HL-60/S4 (cell line): ENCODE measurements around the gene MS4A18.
"Not testable (repeated sequence)": the region's sequence is repeated elsewhere in the genome, so short reads cannot be mapped to it uniquely, and the experiment has no call there.

Experiments
- in situ Hi-C: fragments of 300-500 bp; cut with MboI; formaldehyde crosslinking; loops from 2 replicates; pipeline ENCODE4 v1.14.3; 2022; ENCODE audit warnings: low sequenced_read_pairs

The MS4A18 gene

DNA sequence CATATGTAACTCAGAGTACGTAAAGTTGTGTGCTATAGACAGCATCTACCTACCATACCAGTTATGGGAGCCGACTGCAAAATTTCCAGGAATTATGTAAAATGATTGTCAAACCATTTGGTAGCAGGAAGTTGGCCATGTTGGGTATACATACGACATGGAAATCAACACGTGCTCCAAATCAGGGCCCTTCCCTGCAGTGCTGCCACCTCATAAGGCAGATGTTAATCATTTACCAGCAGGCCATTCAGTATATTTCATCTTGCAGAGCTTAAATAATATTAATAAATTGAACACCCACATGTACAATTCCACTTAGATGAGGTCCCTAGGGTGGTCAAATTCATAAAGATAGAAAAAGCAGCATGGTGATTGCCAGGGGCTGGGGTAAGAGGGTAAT, 9.8 kb downstream of the MS4A18 start:
- in situ Hi-C loops: no loop called here

DNA sequence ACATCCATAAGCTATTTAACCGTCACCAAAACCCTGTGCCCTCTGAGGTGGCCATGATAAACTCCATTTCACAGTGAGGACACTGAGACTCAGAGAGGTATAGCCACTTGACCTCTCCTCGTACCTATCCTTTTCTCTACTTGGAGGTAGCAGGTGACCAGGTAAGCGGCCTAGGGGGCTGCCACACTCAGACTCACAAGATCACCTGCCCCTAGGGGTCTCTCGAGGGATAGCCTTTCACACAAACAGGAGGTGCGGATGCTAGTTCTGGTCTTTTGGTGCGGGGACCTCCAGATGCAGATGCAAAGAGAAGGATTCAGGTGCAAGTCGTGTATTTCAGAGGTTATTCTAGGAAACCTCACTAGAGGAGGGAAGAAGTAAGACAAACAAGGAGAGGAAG, 14.6 kb downstream of the MS4A18 start:
- in situ Hi-C loops: no loop called here

GRCh38 chr11:60740573-60740972, 16.1 kb downstream of the MS4A18 start:
- in situ Hi-C loops: no loop called here

GRCh38 chr11:60741421-60741820, 16.9 kb downstream of the MS4A18 start:
- in situ Hi-C loops: no loop called here

- in situ Hi-C loops: no loop called here
Measured at GRCh38 chr11:60743058-60743457, 18.5 kb downstream of the MS4A18 start.

DNA sequence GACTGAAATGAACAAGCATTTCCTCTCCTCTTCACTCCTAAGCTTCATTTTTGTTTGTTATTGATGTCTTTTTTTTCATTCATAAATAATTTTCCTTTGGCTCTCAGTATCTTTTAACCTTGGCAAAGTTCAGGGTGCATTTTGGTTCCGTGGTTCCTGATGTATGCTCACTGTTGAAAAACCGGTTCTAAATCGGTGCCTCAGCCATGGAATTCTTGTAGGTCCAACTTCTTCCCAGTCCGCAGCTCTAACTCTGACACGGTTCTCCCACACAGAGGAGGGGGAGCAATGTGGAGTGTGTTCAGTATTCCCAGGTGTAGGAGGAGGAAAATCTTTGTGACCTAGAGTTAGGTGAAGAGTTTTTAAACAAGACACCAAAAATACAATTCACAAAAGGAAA, 19.6 kb downstream of the MS4A18 start:
- in situ Hi-C loops: no loop called here

DNA sequence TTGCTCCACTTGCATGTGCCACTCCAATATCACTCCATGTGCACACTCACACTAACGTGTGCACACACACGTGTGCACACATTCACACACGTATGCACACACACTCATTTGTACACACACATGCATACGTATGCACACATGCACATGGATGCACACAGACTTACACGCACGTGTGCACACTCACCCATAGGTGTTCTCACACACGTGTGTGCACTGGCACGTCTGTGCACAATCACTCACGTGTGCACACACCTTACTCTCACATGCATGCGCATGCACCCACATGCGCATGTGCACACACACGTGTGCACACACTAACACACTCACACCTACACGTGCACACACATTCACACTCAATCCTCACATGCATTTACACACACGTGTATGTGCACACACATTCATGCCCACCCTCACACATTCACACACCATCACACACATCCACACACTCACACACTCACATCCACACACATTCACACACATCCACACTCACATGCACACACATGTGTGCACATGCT, 22.9 kb downstream of the MS4A18 start:
- in situ Hi-C loops: no loop called here

- in situ Hi-C loops: no loop called here
Measured at GRCh38 chr11:60748225-60748624, 23.7 kb downstream of the MS4A18 start.

- in situ Hi-C loops: no loop called here
Measured at GRCh38 chr11:60748821-60749220, 24.3 kb downstream of the MS4A18 start.

- in situ Hi-C loops: no loop called here
Measured at GRCh38 chr11:60750911-60751310, 26.4 kb downstream of the MS4A18 start.

GRCh38 chr11:60753309-60753708, 28.8 kb downstream of the MS4A18 start:
- in situ Hi-C loops: no loop called here

DNA sequence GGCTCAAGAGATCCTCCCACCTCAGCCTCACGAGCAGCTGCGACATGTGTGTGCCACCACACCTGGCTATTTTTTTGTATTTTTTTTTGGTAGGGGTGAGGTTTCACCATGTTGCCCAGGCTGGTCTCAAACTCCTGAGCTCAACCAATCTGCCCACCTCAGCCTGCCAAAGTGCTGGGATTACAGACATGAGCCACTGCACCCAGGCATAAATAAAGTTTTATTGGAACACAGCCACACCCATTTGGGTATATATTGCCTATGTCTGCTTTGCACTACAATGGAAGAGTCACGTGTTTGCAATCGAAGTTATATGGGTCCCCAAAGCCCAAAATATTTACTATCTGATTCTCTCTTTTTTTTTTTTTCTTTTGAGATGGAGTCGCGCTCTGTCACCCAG, 30.4 kb downstream of the MS4A18 start:
- in situ Hi-C loops: no loop called here

DNA sequence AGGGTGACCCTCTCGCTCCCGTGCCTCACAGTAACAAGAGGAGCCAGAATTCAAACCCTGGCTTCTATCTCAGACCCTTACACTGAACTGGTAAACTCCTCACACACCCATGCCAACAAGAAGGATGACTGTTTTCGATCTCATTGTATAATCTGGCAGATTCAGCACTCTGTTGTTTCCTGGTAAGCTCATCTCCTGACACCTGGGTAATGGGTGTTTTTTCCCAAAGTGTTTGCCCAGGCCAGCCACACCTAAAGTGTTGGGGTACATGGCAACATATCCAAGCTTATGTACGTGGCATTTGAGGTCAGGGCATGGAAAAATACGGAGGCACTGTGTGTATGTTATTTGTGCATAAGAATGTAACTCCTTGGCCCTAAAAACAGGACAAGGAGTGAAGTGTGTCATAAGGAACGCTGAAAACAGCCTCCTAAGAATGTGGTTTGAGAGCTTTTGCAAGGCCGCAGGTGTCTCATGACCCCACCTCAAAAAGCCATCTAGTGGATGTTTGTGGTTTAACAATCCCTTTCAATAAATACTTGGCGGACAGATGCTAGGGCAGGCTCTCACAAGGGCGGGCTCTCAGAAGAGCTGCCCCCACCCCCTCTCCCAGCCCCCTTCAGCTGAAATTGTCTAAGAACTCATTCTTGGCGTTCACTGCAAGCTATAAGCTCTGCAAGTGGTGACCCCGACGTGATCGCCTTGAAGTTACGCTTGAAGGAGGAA, 31.9 kb downstream of the MS4A18 start, which contains the start of gene MS4A15:
MS4A15 (plus strand) TSS at position 561 of the 726 bp plus-strand sequence. CDS start 6,867 bp downstream, outside the sequence.
- in situ Hi-C loops: no loop called here

GRCh38 chr11:60757231-60757800, 32.8 kb downstream of the MS4A18 start:
- in situ Hi-C loops: no loop called here

DNA sequence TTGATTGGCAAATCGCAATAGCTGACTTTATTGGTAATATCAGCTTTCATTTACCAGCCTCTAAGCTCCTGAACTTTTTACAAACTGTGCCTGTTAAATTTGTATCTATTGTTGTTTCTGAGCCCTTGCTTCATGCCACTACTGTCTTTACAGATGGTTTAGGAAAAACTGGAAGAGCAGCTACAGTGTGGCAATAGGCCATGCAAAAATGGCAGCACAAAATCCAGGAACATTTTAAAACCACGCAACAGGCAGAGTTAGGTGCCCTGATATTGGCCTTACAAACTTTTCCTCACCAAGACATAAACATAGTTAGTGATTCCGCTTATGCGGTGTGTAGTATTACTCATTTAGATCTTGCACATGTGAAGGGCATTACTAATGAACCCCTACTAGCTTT, 34.2 kb downstream of the MS4A18 start:
- in situ Hi-C loops: not testable (repeated sequence)

DNA sequence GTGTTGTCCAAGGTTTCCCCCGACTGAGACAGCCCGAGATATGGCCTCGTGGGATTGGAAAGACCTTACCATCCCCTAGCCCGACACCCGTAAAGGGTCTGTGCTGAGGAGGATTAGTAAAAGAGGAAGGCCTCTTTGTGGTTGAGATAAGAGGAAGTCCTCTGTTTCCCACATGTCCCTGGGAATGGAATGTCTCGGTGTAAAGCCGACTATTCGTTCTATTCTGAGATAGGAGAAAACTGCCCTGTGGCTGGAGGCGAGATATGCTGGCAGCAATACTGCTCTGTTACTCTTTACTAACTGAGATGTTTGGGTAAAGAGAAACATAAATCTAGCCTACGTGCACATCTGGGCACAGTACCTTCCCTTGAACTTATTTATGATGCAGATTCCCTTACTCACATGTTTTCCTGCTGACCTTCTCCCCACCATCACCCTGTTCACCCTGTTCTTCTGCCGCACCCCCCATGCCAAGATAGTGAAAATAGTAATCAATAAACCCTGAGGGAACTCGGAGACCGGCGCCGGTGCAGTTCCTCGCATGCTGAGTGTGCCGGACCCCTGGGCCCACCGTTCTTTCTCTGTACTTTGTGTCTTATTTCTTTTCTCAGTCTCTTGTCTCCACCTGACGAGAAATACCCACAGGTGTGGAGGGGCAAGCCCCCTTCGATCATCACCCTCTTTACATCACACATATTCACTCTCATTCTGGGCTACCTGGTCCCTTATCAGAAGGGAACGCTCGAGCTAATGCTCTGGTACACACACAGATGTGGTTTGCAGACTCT, 35.1 kb downstream of the MS4A18 start:
- in situ Hi-C loops: not testable (repeated sequence)

- in situ Hi-C loops: no loop called here
Measured at GRCh38 chr11:60761436-60762190, 37.1 kb downstream of the MS4A18 start.

GRCh38 chr11:60762851-60763691, 38.6 kb downstream of the MS4A18 start:
- in situ Hi-C loops: no loop called here

DNA sequence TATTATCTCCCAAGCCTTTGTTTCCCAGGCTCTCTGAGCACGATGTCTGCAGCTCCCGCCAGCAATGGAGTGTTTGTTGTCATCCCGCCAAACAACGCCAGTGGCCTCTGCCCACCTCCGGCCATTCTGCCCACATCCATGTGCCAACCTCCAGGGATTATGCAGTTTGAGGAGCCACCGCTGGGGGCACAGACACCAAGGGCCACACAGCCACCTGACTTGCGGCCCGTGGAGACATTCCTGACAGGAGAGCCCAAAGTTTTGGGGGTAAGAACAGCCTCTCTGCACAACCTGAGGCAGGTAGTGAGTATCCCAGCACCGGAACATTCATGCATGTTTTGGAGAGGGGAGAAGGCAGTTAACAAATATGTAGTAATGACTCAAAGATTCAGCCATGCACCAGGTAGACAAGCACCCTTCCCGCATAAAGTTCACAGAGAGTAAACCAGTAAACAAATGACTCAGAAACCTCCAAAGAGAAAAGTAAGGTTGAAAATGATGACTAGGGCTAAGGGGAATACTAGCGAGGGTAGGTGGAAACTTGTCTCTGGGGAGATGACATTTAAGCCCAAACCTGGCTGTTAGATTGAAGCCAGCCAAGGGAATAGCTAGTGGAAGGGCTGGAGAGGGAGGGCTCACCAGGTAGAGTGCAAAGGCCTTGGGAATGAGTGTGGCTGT, 39.3 kb downstream of the MS4A18 start:
- in situ Hi-C loops: no loop called here
